Left lobe of liver (tissue), 2 donors: ENCODE data around the gene SREBF2. TPM values are rescaled to one million over a fixed set of nuclear protein-coding genes. Genes with fewer than 3 reads are reported as not detected.
A peak's percentile ranks its signal among the peaks of the same experiment; 100 is the strongest.

ENCODE experiments used
- ATAC-seq: fragments of 200-7000 bp; cut with Tn5 transposase; one replicate; pipeline ENCODE4 v1.9.1; 2020; ENCODE audit warnings: mild to moderate bottlenecking, moderate library complexity
- DNase-seq: peaks from one replicate; pipeline ENCODE4 v3.0.0-alpha.2; 2020; ENCODE audit warnings: low spot score
- total RNA-seq: library from RNA; stranded (reverse); gene quantifications from one replicate; pipeline ENCODE4 v1.2.1, GENCODE V29; 2021
- donor health status: DM: no; HTN: no; CAD: no; lungs with moderate emphysema.
- donor health status: DM: no; HTN: yes; CAD: no.

Gene SREBF2
- total RNA-seq, 1 donor from 2014 or later, result 30.4 TPM

- no peak for DNase-seq
- no peak for ATAC-seq
Measured at GRCh38 chr22:41820447-41820846, 12.5 kb upstream of the SREBF2 start.

DNA sequence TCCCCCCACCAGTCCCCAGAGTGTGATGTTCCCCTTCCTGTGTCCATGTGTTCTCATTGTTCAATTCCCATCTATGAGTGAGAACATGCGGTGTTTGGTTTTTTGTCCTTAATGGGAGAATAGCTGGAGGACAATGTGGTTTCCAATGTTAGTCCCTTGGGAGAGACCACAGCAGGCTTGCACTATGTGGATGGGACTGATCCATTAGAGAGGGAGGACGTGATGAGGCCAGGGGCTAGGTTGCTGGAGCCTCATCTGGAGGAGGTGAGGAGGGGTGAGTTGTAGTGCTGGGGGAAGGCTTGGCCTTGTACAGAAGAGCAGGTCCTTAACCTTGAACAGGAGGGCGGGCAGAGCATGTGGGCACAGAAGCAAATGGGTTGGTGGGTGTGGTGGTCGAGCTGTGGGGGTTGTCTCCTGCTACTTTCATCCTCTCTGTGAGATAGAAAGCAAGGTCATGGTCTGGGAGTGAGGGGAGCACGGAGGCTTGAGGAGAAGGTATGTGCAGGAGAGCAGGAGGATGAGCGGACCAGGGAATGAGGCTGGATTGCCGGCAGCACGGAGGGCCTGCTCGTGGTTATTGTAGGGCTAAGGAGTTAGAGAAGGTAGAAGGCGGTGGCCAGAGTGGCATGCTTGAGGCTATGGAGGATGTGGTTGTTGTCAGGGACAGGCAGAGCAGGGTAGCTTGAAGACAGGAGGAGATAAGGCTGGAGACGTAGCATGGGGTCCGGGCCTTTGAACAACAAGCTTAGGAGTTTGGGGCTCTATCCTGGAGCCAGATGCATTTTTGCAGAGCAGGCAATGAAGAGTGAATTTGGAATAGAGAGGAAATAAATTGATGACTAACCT lies 11.2 kb upstream of the SREBF2 start:
- no peak for ATAC-seq
- no peak for DNase-seq

- peak; percentile 86 for ATAC-seq
- no peak for DNase-seq
Measured at GRCh38 chr22:41822317-41823057, 10.4 kb upstream of the SREBF2 start.

DNA sequence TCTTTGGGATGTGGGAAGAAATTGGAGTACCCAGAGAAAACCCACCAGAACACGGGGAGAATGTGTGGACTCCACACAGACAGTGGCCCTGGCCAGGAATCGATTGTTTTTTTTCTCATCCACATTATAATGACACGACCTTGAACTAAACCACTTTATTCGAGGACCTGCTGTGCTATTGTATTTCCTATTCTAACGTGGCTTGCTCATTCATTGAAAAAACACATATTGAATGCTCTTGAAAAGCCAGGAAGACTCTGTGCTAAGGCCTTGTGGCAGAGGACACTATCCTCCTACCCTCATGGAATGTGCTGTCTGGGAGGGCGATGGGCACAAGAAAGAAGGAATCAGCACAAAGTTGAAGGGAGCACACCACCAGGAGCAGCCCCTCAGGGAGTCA lies 9.1 kb upstream of the SREBF2 start:
- ATAC-seq, result no peak
- no peak for DNase-seq

GRCh38 chr22:41825376-41825775 lies 7.5 kb upstream of the SREBF2 start:
- ATAC-seq (no peak), DNase-seq (no peak)

GRCh38 chr22:41826021-41826420 lies 6.9 kb upstream of the SREBF2 start:
- DNase-seq (no peak), ATAC-seq (no peak)

DNA sequence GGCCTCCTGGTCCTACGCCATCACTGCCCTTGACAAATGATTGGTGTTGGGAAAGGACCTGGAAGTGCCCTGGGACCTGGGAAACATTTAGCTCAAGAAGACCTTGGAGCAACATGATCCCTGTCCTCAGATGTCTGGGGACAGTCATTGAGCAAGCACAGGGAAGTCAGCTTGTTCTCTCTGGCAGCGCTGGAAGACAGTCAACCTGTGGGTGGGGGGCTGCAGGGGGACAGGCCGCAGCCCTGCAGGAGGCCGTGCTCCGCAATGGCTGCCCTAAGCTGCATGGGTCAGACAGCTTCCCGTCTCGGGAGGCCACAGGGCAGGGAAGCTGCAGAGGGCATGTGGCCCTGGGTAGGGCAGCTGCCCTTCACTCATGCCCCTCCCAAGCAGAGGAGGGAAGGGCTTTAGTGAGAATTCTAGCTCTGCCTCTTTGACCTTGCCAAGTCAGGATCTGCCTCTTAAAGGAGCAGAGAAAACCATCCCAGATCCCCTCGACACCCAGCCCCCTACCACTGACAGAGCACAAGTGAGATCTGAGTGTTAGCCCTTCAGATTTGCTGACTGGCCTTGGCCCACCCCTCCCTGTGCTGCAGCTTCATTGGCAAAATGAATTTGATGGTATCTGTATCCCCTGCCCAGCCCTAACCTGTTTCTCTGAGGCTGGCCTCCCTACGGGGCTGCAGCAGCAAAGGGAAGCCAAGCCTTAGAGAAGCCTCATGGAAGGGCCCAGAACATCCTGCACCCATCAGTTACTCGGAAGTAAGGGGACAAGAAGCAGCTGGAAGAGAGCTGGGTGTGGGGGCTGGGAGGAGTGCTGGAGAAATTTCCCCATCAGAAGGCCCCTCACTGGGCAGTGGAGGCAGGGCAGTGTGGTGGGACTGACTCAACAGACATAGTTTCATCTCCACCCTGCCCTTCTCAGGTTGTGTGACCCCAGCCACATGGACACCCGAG lies 6.2 kb upstream of the SREBF2 start:
- no peak for DNase-seq
- ATAC-seq, result no peak

- DNase-seq, result no peak
- no peak for ATAC-seq
Measured at GRCh38 chr22:41827671-41828070, 5.2 kb upstream of the SREBF2 start.

- DNase-seq, result no peak
- no peak for ATAC-seq
Measured at GRCh38 chr22:41828516-41828915, 4.4 kb upstream of the SREBF2 start.

GRCh38 chr22:41830174-41830573 lies 2.7 kb upstream of the SREBF2 start:
- no peak for DNase-seq
- ATAC-seq, result no peak

GRCh38 chr22:41831383-41831782 lies 1.5 kb upstream of the SREBF2 start:
- DNase-seq (no peak), ATAC-seq (no peak)

- DNase-seq (no peak), ATAC-seq (no peak)
Measured at GRCh38 chr22:41831828-41832552, 915 bp upstream of the SREBF2 start.

GRCh38 chr22:41833369-41834004 lies 582 bp downstream of the SREBF2 start:
- peak; percentile 63 for DNase-seq

GRCh38 chr22:41834005-41834944 lies 1.4 kb downstream of the SREBF2 start:
- ATAC-seq, result no peak

More at GRCh38 chr22:41833369-41834004, 582 bp downstream of the SREBF2 start:
- ATAC-seq, result peak; percentile 43

DNA sequence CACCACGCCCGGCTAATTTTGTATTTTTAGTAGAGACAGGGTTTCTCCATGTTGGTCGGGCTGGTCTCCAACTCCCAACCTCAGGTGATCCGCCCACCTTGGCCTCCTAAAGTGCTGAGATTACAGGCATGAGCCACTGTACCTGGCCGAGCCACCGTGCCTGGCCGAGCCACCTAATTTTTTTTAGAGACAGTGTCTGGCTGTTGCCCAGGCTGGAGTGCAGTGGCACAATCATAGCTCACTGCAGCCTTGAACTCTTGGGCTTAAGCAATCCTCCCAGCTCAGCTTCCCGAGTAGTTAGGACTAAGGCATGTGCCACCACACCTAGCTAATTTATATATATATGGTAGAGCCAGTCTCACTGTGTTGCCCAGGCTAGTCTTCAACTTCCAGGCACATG lies 2.6 kb downstream of the SREBF2 start:
- ATAC-seq (peak; percentile 34), DNase-seq (peak; percentile 86)

More at GRCh38 chr22:41834005-41834944, 1.4 kb downstream of the SREBF2 start:
- no peak for DNase-seq

GRCh38 chr22:41836551-41836950 lies 3.6 kb downstream of the SREBF2 start:
- no peak for DNase-seq
- no peak for ATAC-seq

GRCh38 chr22:41838842-41839618 lies 6.1 kb downstream of the SREBF2 start:
- DNase-seq (no peak), ATAC-seq (no peak)

- no peak for ATAC-seq
Measured at GRCh38 chr22:41840216-41840615, 7.3 kb downstream of the SREBF2 start.

More at GRCh38 chr22:41840216-41840615, 7.3 kb downstream of the SREBF2 start:
- no peak for DNase-seq
